Natural killer cell (primary cell): ENCODE results near the gene ME1. TPM values are rescaled to one million over a fixed set of nuclear protein-coding genes. Genes with fewer than 3 reads are reported as not detected.
"Not testable (repeated sequence)": the region's sequence is repeated elsewhere in the genome, so short reads cannot be mapped to it uniquely, and the experiment has no call there.

Source experiments
- ATAC-seq, 3 donors: fragments of 150-1000 bp in 2 of 3; fragments of 200-7000 bp in 1 of 3; cut with Tn5 transposase; 1 replicate in 1 of 3; 2 replicates in 2 of 3; pipeline ENCODE4 v1.10.0; 2021; ENCODE audit warnings: mild to moderate bottlenecking in 2 of 3, moderate library complexity in 2 of 3
- DNase-seq, 2 donors: peaks; one replicate each; pipeline versions ENCODE4 v3.0.0 to v3.0.0-alpha.2; 2013 to 2021; ENCODE audit warnings: mixed read lengths in 1 of 2
- H3K27ac ChIP-seq: one replicate; pipeline ENCODE4 v1.5.1; 2013; ENCODE audit warnings: mild to moderate bottlenecking, low read length
- H3K27me3 ChIP-seq: one replicate; pipeline ENCODE4 v1.6.1; 2013; ENCODE audit warnings: low read length; ENCODE audit not compliant: control insufficient read depth, insufficient read depth
- H3K36me3 ChIP-seq: one replicate; pipeline ENCODE4 v1.6.1; 2013; ENCODE audit warnings: low read length; ENCODE audit not compliant: control insufficient read depth, insufficient read depth
- H3K4me1 ChIP-seq: one replicate; pipeline ENCODE4 v1.6.1; 2013; ENCODE audit warnings: low read length; ENCODE audit not compliant: control insufficient read depth, insufficient read depth
- H3K4me3 ChIP-seq: one replicate; pipeline ENCODE4 v1.5.1; 2013; ENCODE audit warnings: low read length
- H3K9me3 ChIP-seq: one replicate; pipeline ENCODE4 v1.6.1; 2013; ENCODE audit warnings: low read length; ENCODE audit not compliant: control insufficient read depth, insufficient read depth
- H3K27ac Mint-ChIP-seq, 2 donors: one replicate each; pipeline ENCODE4 v1.8.0; 2022; ENCODE audit warnings: mild to moderate bottlenecking in 2 of 2, mixed read lengths in 2 of 2, moderate library complexity in 1 of 2
- H3K27me3 Mint-ChIP-seq, 2 donors: one replicate each; pipeline ENCODE4 v1.8.0; 2022; ENCODE audit warnings: low read depth in 2 of 2, mixed read lengths in 2 of 2
- H3K36me3 Mint-ChIP-seq: one replicate; pipeline ENCODE4 v1.8.0; 2022; ENCODE audit warnings: mixed read lengths
- H3K4me1 Mint-ChIP-seq, 2 donors: one replicate each; pipeline ENCODE4 v1.8.0; 2022; ENCODE audit warnings: mixed read lengths in 2 of 2
- H3K4me3 Mint-ChIP-seq: one replicate; pipeline ENCODE4 v1.8.0; 2022; ENCODE audit warnings: mild to moderate bottlenecking, moderate library complexity, mixed read lengths
- H3K9me3 Mint-ChIP-seq, 2 donors: one replicate each; pipeline ENCODE4 v1.8.0; 2022; ENCODE audit warnings: mixed read lengths in 2 of 2
- CTCF ChIP-seq: fragments of 200-600 bp; IDR thresholded peaks from one replicate; pipeline ENCODE4 v1.8.0; 2022; ENCODE audit warnings: antibody characterized with exemption
- WGBS: methylation state at CpG from one replicate; pipeline ENCODE4 v1.1.7; 2013; ENCODE audit warnings: missing lambda C conversion rate; ENCODE audit not compliant: insufficient coverage; 5-methylcytosine and 5-hydroxymethylcytosine counted together
- intact Hi-C: fragments of 100-400 bp; cut with micrococcal nuclease; formaldehyde crosslinking; loops from one replicate; pipeline ENCODE4 v1.14.2; 2022
- total RNA-seq, 4 donors: library from RNA; stranded (reverse); fragments of 120-200 nt in 1 of 4; gene quantifications; one replicate each; pipeline versions ENCODE4 v1.2.3 to v1.2.4, GENCODE V29; 2013 to 2022

Gene ME1
- total RNA-seq, 3 donors from 2014 or later (not counting 1 experiment from before 2014, with no cell fraction given): 0.14 to 0.32 TPM; not detected in 1

- H3K4me1 ChIP-seq: no peaks in the 10 kb centered on the region
- H3K4me1 Mint-ChIP-seq: no peaks in the 10 kb centered on the region
Observed at GRCh38 chr6:83257791-83258190, 173.1 kb downstream of the ME1 start.

GRCh38 chr6:83256719-83257118 lies 174.1 kb downstream of the ME1 start:
- 100% methylated on average over 2 of the region's 3 CpGs for WGBS
- H3K36me3 Mint-ChIP-seq, H3K4me3 ChIP-seq, H3K9me3 Mint-ChIP-seq, H3K27me3 Mint-ChIP-seq, H3K9me3 ChIP-seq, H3K27ac ChIP-seq, H3K4me1 ChIP-seq, ATAC-seq, DNase-seq, H3K36me3 ChIP-seq, H3K4me3 Mint-ChIP-seq, intact Hi-C loops, H3K4me1 Mint-ChIP-seq, H3K27ac Mint-ChIP-seq, H3K27me3 ChIP-seq: not testable (repeated sequence)

More at GRCh38 chr6:83257791-83258190, 173.1 kb downstream of the ME1 start:
- Histone ChIP-seq H3K36me3 (no peaks in the 10 kb centered on the region), H3K9me3 (no peaks in the 10 kb centered on the region), H3K27ac (no peak overlapping the region), H3K27me3 (no peaks in the 10 kb centered on the region), H3K4me3 (no peak overlapping the region)
- WGBS: 100% methylated on average over 2 of the region's 3 CpGs
- intact Hi-C loops: no loop called here
- ATAC-seq (no peak), DNase-seq (no peak)
- Mint-ChIP-seq H3K9me3 (peaks cover 0 to 3% of the 10 kb centered on the region in 2 donors), H3K27ac (no peak overlapping the region), H3K36me3 (no peaks in the 10 kb centered on the region), H3K4me3 (no peak overlapping the region), H3K27me3 (peaks cover 0 to 3% of the 10 kb centered on the region in 2 donors)
- no peak for TF ChIP-seq CTCF

- Histone ChIP-seq H3K27me3 (no peaks in the 10 kb centered on the region), H3K27ac (no peak overlapping the region), H3K9me3 (no peaks in the 10 kb centered on the region), H3K36me3 (no peaks in the 10 kb centered on the region), H3K4me1 (no peaks in the 10 kb centered on the region), H3K4me3 (no peak overlapping the region)
- WGBS: no CpG with 5 or more reads among the region's 1 CpG
- no peak for TF ChIP-seq CTCF
- H3K27ac Mint-ChIP-seq: no peak overlapping the region
- H3K9me3 Mint-ChIP-seq: no peaks in the 10 kb centered on the region
- intact Hi-C loops: no loop called here
- peaks cover 0 to 4% of the 10 kb centered on the region in 2 donors for H3K27me3 Mint-ChIP-seq
- no peaks in the 10 kb centered on the region for H3K4me1 Mint-ChIP-seq
- H3K36me3 Mint-ChIP-seq: no peaks in the 10 kb centered on the region
- H3K4me3 Mint-ChIP-seq: no peak overlapping the region
- no peak for ATAC-seq
- DNase-seq: no peak
Observed at GRCh38 chr6:83252719-83253118, 178.1 kb downstream of the ME1 start.

- Histone ChIP-seq H3K27ac (no peak overlapping the region), H3K9me3 (no peaks in the 10 kb centered on the region), H3K27me3 (no peaks in the 10 kb centered on the region), H3K4me1 (no peaks in the 10 kb centered on the region), H3K4me3 (no peak overlapping the region), H3K36me3 (no peaks in the 10 kb centered on the region)
- Mint-ChIP-seq H3K27ac (no peak overlapping the region), H3K9me3 (no peaks in the 10 kb centered on the region), H3K4me1 (no peaks in the 10 kb centered on the region), H3K36me3 (no peaks in the 10 kb centered on the region), H3K27me3 (peaks cover 0 to 4% of the 10 kb centered on the region in 2 donors), H3K4me3 (no peak overlapping the region)
- intact Hi-C loops: no loop called here
- DNase-seq (no peak), ATAC-seq (no peak)
- no peak for TF ChIP-seq CTCF
Observed at GRCh38 chr6:83250235-83250634, 180.6 kb downstream of the ME1 start.
